GM19043 (cell line): ENCODE measurements around the gene TMED3.

Experiments used
- ATAC-seq: cut with Tn5 transposase; IDR thresholded peaks from one replicate; pipeline ENCODE4 v1.9.1; 2021; ENCODE audit warnings: low read depth; ENCODE audit not compliant: unreplicated experiment

Gene TMED3

GRCh38 chr15:79310985-79311900, at the start of gene TMED3:
TMED3 (plus strand) TSS chr15:79311112; CDS start chr15:79311250, 138 bp downstream.
- ATAC-seq, result peak; percentile 94

GRCh38 chr15:79261836-79262235, 49.1 kb upstream of the TMED3 start:
- no peak for ATAC-seq

GRCh38 chr15:79265167-79265566, 45.7 kb upstream of the TMED3 start:
- no peak for ATAC-seq

GRCh38 chr15:79265987-79266579, 44.8 kb upstream of the TMED3 start:
- no peak for ATAC-seq

GRCh38 chr15:79282371-79283251, 28.3 kb upstream of the TMED3 start, which contains the start of gene ANKRD34C:
ANKRD34C (plus strand) TSS chr15:79282722; CDS start chr15:79293285, 10,563 bp downstream.
- no peak for ATAC-seq

GRCh38 chr15:79283252-79284048, 27.5 kb upstream of the TMED3 start:
- no peak for ATAC-seq

- ATAC-seq, result no peak
Observed at GRCh38 chr15:79290642-79291275, 20.2 kb upstream of the TMED3 start.

GRCh38 chr15:79292011-79292410, 18.9 kb upstream of the TMED3 start:
- ATAC-seq, result no peak

GRCh38 chr15:79294075-79294474, 16.8 kb upstream of the TMED3 start:
- no peak for ATAC-seq

GRCh38 chr15:79296583-79296982, 14.3 kb upstream of the TMED3 start:
- ATAC-seq, result no peak

GRCh38 chr15:79299126-79299840, 11.6 kb upstream of the TMED3 start:
- ATAC-seq, result no peak

- no peak for ATAC-seq
Observed at GRCh38 chr15:79299841-79300235, 11.1 kb upstream of the TMED3 start.

- no peak for ATAC-seq
Observed at GRCh38 chr15:79307251-79307650, 3.7 kb upstream of the TMED3 start.

- ATAC-seq, result no peak
Observed at GRCh38 chr15:79308874-79309273, 2.0 kb upstream of the TMED3 start.

GRCh38 chr15:79310612-79310984, 314 bp upstream of the TMED3 start:
- ATAC-seq, result peak; percentile 14

GRCh38 chr15:79311901-79312553, 1.1 kb downstream of the TMED3 start:
- ATAC-seq, result no peak

- ATAC-seq, result no peak
Observed at GRCh38 chr15:79314186-79314585, 3.3 kb downstream of the TMED3 start.

- no peak for ATAC-seq
Observed at GRCh38 chr15:79314811-79315210, 3.9 kb downstream of the TMED3 start.
